Stimulated activated CD8-positive, alpha-beta memory T cell treated with anti-CD3 and anti-CD28 coated beads, Interleukin-4, amount 100 ng/mL, for 48 hours (primary cell): ENCODE results near the gene ULK4.
"Not testable (repeated sequence)": the region's sequence is repeated elsewhere in the genome, so short reads cannot be mapped to it uniquely, and the experiment has no call there.

Experiments
- DNase-seq: peaks from one replicate; pipeline ENCODE4 v3.0.0-alpha.2; 2020

The ULK4 gene

DNA sequence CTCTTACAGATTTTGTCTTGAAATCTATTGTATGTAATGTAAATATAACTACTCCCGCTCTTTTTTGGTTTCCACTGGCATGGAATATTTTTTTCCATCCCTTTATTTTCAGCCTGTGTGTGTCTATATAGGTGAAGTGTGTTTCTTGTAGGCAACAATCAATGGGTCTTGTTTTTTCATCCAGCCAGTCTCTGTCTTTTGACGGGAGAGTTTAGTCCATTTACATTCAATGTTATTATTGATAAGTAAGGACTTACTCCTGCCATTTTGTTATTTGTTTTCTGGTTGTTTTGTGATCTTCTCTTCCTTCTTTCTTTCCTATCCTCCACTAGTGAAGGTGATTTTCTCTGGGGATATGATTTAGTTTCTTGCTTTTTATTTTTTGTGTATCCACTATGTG is 101.4 kb downstream of the ULK4 start:
- not testable (repeated sequence) for DNase-seq

GRCh38 chr3:41854956-41855355 is 106.9 kb downstream of the ULK4 start:
- no peak for DNase-seq

DNA sequence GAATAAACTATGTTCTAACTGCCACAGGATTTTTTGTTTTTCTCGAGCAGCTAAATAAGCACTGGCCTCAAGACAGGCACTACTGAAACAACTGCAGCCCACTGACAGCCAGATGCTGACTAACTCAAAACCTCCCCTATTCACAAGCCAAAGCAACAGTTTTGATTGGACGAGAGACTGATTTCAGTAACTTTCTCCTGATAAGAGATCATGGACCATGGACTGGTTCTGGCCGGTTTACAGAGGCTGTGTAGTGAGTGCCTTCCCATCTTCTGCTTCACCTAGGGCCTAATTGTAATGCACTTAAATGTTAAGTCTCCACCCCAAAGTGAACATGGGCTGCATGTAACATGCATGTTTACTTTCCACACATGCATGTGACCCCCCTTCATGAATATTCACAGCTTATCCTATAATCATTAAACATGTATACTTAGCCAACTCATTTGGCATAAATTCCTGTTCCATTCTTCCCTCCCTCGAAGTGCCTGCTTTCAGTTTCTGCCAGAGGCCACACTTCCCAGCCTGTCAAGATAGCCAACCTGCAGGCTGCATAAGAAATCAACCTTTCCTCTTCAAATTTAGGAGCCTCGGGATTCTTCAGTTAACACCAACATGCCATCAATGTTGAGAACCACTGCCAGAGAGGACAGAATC is 108.2 kb downstream of the ULK4 start:
- DNase-seq, result no peak

GRCh38 chr3:41848753-41849574 is 112.9 kb downstream of the ULK4 start:
- peak; percentile 31 for DNase-seq

DNA sequence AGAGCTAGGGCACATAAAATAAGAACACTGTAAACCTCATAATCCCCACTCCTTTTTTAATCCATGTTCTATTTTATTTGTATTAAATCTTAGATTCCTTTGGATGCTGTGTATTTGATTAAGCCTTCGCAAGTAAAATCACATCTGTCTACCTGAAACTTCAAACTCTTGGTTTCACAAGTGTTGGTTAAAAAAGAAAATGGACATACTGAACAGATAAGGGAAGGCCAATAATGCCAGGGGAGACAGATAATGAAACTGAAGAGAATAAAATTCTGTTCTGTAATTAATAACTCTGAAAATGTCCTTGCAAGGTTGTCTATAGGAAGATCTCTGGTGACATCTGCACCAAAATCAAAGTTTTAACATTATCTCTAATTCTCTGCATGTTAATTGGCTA is 114.2 kb downstream of the ULK4 start:
- no peak for DNase-seq

DNA sequence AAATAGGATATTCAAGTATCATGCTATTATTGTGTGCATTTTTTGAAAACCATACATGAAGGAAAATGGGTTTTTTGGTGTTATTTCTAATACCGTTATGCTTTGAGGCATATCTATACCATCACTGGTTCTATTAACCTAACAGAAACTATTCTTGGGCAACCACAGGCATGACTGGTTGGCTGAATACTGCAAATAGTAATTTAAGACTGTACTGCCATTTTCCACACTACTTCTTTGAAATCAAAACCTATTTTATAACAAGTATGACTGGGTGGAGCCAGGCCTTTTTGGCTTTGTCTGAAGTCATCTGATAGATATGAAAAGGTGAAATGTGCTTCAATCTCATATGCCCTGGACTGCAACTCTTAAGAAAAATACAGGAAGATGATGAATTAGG is 115.1 kb downstream of the ULK4 start:
- DNase-seq, result no peak

- DNase-seq, result no peak
Observed at GRCh38 chr3:41845826-41846225, 116.1 kb downstream of the ULK4 start.

DNA sequence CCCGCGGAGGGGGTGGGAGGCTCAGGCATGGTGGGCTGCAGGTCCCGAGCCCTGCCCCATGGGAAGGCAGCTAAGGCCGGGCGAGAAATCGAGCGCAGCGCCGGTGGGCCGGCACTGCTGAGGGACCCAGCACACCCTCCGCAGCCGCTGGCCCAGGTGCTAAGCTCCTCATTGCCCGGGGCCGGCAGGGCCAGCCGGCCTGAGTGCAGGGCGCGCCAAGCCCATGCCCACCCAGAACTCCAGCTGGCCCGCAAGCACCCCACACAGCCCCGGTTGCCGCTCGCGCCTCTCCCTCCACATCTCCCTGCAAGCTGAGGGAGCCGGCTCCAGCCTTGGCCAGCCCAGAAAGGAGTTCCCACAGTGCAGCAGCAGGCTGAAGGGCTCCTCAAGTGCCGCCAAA is 117.6 kb downstream of the ULK4 start:
- not testable (repeated sequence) for DNase-seq

- DNase-seq, result not testable (repeated sequence)
Observed at GRCh38 chr3:41840936-41841668, 120.8 kb downstream of the ULK4 start.

DNA sequence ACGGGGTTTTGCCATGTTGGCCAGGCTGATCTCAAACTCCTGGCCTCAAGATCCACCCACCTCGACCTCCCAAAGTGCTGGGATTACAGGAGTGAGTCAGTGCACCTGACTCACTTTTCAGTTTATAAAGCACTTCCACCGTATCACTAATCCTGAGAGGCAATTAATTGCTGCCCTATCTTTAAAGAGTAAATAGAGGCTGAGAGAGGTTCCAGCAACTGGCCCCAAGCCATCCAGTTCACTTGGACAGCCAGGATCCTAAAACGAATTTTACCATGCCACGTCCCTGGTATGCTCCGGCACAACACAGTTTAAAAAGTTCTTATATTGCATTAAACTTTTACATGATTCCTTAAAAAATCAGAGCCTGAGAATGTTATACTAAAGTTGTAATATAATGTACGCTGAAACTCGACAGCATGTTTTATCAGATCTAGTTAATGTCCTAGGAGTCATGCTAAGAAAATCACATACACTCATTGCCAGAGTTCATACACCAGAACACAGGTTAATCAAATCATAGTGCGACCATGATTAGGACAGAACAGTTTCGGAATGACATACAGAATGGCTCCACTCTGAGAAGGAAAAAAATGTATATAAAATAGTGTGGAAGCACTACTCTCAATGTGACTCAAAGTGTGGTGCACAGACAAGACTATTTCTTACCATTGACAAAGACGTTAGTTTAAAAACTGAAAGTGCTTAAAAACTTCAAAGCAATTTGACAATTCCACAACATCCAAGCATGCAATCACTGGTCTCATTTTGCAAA is 125.4 kb downstream of the ULK4 start:
- peak; percentile 32 for DNase-seq

GRCh38 chr3:41833628-41834027 is 128.3 kb downstream of the ULK4 start:
- DNase-seq, result no peak

GRCh38 chr3:41819236-41819635 is 142.7 kb downstream of the ULK4 start:
- DNase-seq, result no peak

GRCh38 chr3:41808618-41809017 is 153.3 kb downstream of the ULK4 start:
- DNase-seq, result no peak

GRCh38 chr3:41808152-41808551 is 153.8 kb downstream of the ULK4 start:
- no peak for DNase-seq

- no peak for DNase-seq
Observed at GRCh38 chr3:41794748-41795589, 166.9 kb downstream of the ULK4 start.

- no peak for DNase-seq
Observed at GRCh38 chr3:41792806-41793205, 169.1 kb downstream of the ULK4 start.

DNA sequence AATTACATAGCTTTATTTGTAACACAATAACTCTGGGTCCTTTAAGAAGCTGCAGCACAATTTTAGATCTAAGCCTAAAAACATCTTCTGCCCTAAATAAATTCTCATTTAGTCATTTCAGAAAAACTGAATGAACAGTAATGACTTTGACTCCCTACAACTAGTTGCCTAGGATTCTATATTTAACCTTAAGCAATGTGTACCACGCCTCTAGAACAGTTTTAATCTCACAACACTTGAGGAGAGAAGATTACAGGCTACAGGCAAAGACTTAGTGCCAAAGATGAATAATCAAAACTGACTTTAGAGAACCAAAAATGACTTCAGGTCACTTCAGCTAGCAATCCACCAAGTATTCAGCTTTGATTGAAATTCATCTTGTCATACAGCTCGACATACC is 192.8 kb downstream of the ULK4 start:
- no peak for DNase-seq

- DNase-seq, result no peak
Observed at GRCh38 chr3:41768363-41768762, 193.5 kb downstream of the ULK4 start.

- DNase-seq, result not testable (repeated sequence)
Observed at GRCh38 chr3:41762867-41763266, 199.0 kb downstream of the ULK4 start.

- DNase-seq, result no peak
Observed at GRCh38 chr3:41753651-41754050, 208.3 kb downstream of the ULK4 start.

GRCh38 chr3:41751597-41751996 is 210.3 kb downstream of the ULK4 start:
- no peak for DNase-seq

GRCh38 chr3:41749988-41750387 is 211.9 kb downstream of the ULK4 start:
- DNase-seq, result no peak
